KOPT-K1 (cell line): ENCODE results near the gene KAZN.

Experiments
- H3K27ac ChIP-seq: fragments of 200-600 bp; sonication (generic); 2 replicates; pipeline ENCODE4 v1.5.1; 2016; ENCODE audit warnings: antibody characterized with exemption, mild to moderate bottlenecking, low read depth, low read length; ENCODE audit not compliant: poor library complexity, severe bottlenecking
- H3K36me3 ChIP-seq: fragments of 200-600 bp; sonication (generic); 2 replicates; pipeline ENCODE4 v1.5.1; 2017; ENCODE audit warnings: antibody characterized with exemption, mild to moderate bottlenecking, low read length, moderate library complexity; ENCODE audit not compliant: insufficient read depth
- H3K9me3 ChIP-seq: fragments of 200-600 bp; sonication (generic); 2 replicates; pipeline ENCODE4 v1.5.1; 2017; ENCODE audit warnings: antibody characterized with exemption, low read length, mild to moderate bottlenecking; ENCODE audit not compliant: insufficient read depth, poor library complexity, severe bottlenecking

Gene KAZN

GRCh38 chr1:14994148-14994547 lies 395.7 kb downstream of the KAZN start:
- no peaks in the 10 kb centered on the region for H3K9me3 ChIP-seq
- H3K27ac ChIP-seq: no peak overlapping the region
- H3K36me3 ChIP-seq: no peaks in the 10 kb centered on the region

- Histone ChIP-seq H3K36me3 (no peaks in the 10 kb centered on the region), H3K27ac (no peak overlapping the region), H3K9me3 (no peaks in the 10 kb centered on the region)
These were observed 396.5 kb downstream of the KAZN start for GRCh38 chr1:14994841-14995437.

- H3K9me3 ChIP-seq: no peaks in the 10 kb centered on the region
- no peak overlapping the region for H3K27ac ChIP-seq
- H3K36me3 ChIP-seq: no peaks in the 10 kb centered on the region
These were observed 397.9 kb downstream of the KAZN start for GRCh38 chr1:14996133-14997050.

- H3K27ac ChIP-seq: no peak overlapping the region
- H3K36me3 ChIP-seq: no peaks in the 10 kb centered on the region
These were observed 399.3 kb downstream of the KAZN start for GRCh38 chr1:14997646-14998276.

GRCh38 chr1:14999441-14999840 lies 401.0 kb downstream of the KAZN start:
- Histone ChIP-seq H3K27ac (no peak overlapping the region), H3K36me3 (no peaks in the 10 kb centered on the region), H3K9me3 (no peaks in the 10 kb centered on the region)

More at GRCh38 chr1:14997646-14998276, 399.3 kb downstream of the KAZN start:
- H3K9me3 ChIP-seq: no peaks in the 10 kb centered on the region

GRCh38 chr1:15000030-15000429 lies 401.5 kb downstream of the KAZN start:
- Histone ChIP-seq H3K36me3 (no peaks in the 10 kb centered on the region), H3K27ac (no peak overlapping the region), H3K9me3 (no peaks in the 10 kb centered on the region)

- Histone ChIP-seq H3K9me3 (no peaks in the 10 kb centered on the region), H3K27ac (no peak overlapping the region), H3K36me3 (no peaks in the 10 kb centered on the region)
These were observed 402.2 kb downstream of the KAZN start for GRCh38 chr1:15000671-15001070.

GRCh38 chr1:15001317-15001915 lies 402.9 kb downstream of the KAZN start:
- Histone ChIP-seq H3K9me3 (no peaks in the 10 kb centered on the region), H3K27ac (no peak overlapping the region), H3K36me3 (no peaks in the 10 kb centered on the region)

GRCh38 chr1:15002325-15002724 lies 403.8 kb downstream of the KAZN start:
- H3K27ac ChIP-seq: no peak overlapping the region
- H3K9me3 ChIP-seq: no peaks in the 10 kb centered on the region
- H3K36me3 ChIP-seq: no peaks in the 10 kb centered on the region

- H3K36me3 ChIP-seq: no peaks in the 10 kb centered on the region
- H3K9me3 ChIP-seq: no peaks in the 10 kb centered on the region
- no peak overlapping the region for H3K27ac ChIP-seq
These were observed 405.9 kb downstream of the KAZN start for GRCh38 chr1:15004396-15004795.

- Histone ChIP-seq H3K36me3 (no peaks in the 10 kb centered on the region), H3K9me3 (no peaks in the 10 kb centered on the region), H3K27ac (no peak overlapping the region)
These were observed 406.6 kb downstream of the KAZN start for GRCh38 chr1:15005116-15005515.

GRCh38 chr1:15007368-15007767 lies 408.9 kb downstream of the KAZN start:
- Histone ChIP-seq H3K36me3 (no peaks in the 10 kb centered on the region), H3K27ac (no peak overlapping the region), H3K9me3 (no peaks in the 10 kb centered on the region)

- Histone ChIP-seq H3K36me3 (no peaks in the 10 kb centered on the region), H3K27ac (no peak overlapping the region), H3K9me3 (no peaks in the 10 kb centered on the region)
These were observed 409.4 kb downstream of the KAZN start for GRCh38 chr1:15007842-15008241.

GRCh38 chr1:15008783-15009729 lies 410.6 kb downstream of the KAZN start:
- H3K9me3 ChIP-seq: no peaks in the 10 kb centered on the region
- no peaks in the 10 kb centered on the region for H3K36me3 ChIP-seq
- H3K27ac ChIP-seq: no peak overlapping the region
